GM23338 (cell line): ENCODE data around the gene SLC9A9. TPM values are rescaled to one million over a fixed set of nuclear protein-coding genes. Genes with fewer than 3 reads are reported as not detected.

ENCODE experiments used
- POLR2AphosphoS5 ChIP-seq: IDR thresholded peaks from 2 replicates; pipeline ENCODE4 v1.6.1; 2016; ENCODE audit warnings: antibody characterized with exemption, low read depth
- ZNF114 ChIP-seq: fragments of 250-450 bp; sonication (Bioruptor Pico); IDR thresholded peaks from 2 replicates; pipeline ENCODE4 v1.5.0; 2020; ENCODE audit warnings: mild to moderate bottlenecking, moderate library complexity
- polyA plus RNA-seq: library from polyadenylated mRNA; unstranded; fragments of >200 nt; fragmentation: Nextera tagmentation; extraction: Ambion mirVana; gene quantifications from 2 replicates; pipeline ENCODE4 v1.2.1, GENCODE V29; 2016
- total RNA-seq: library from RNA; depleted of rRNA; stranded (reverse); fragments of >200 nt; shearing (Covaris generic); gene quantifications from 2 replicates; pipeline ENCODE4 v1.2.3, GENCODE V29; 2014
- TF ChIP-seq, protein P1 (sequence below): fragments of 250-450 bp; sonication (Bioruptor Pico); IDR thresholded peaks from 2 replicates; pipeline ENCODE4 v1.5.0; 2020; ENCODE audit warnings: mild to moderate bottlenecking, moderate library complexity
- TF ChIP-seq, protein P2 (sequence below): IDR thresholded peaks from one replicate; pipeline ENCODE4 v1.6.1; 2018; ENCODE audit warnings: antibody characterized with exemption; ENCODE audit not compliant: unreplicated experiment
- TF ChIP-seq, protein P3 (sequence below): IDR thresholded peaks from 2 replicates; pipeline ENCODE4 v1.6.1; 2016; ENCODE audit warnings: antibody characterized with exemption

Gene SLC9A9
- total and polyA plus RNA-seq, 2 experiments from 2014 or later: 1.3 to 1.6 TPM

DNA sequence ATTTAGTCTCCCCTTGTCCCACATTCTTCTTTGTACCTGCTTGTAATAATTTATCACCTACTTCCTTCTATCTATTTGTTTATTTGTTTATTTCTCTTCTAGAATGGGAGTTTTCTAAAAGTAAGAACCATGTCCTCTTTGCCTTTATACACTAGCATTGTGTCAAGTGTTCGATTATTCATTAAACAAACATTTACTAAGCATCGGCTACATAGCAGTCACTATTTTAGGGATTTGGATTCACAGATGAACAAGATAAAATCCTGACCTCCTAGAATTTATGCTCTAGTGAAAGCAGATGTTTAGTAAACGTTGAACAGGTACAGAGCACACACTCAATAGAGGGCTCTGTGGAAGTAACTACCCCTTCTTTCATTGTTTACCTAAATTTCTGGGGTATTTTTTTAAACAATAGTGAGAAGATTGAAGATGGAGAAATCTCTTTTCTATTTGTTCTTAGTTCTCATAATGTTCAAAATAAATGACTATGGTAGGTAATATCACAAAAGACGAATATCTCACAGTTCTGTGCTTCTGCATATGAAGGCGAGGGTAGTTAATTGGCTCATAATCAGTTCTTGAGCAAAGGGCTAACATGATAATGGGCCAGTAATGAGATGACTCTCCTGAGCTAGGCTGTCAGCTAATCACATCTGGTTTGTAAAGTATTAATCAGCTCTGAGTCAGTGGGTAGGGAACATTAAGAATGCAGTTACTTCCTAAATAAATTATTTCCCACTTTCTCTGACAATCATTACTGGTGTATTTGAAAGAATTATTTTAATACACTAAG, 111.9 kb downstream of the SLC9A9 start (continued):
- TF ChIP-seq, protein P1, sequence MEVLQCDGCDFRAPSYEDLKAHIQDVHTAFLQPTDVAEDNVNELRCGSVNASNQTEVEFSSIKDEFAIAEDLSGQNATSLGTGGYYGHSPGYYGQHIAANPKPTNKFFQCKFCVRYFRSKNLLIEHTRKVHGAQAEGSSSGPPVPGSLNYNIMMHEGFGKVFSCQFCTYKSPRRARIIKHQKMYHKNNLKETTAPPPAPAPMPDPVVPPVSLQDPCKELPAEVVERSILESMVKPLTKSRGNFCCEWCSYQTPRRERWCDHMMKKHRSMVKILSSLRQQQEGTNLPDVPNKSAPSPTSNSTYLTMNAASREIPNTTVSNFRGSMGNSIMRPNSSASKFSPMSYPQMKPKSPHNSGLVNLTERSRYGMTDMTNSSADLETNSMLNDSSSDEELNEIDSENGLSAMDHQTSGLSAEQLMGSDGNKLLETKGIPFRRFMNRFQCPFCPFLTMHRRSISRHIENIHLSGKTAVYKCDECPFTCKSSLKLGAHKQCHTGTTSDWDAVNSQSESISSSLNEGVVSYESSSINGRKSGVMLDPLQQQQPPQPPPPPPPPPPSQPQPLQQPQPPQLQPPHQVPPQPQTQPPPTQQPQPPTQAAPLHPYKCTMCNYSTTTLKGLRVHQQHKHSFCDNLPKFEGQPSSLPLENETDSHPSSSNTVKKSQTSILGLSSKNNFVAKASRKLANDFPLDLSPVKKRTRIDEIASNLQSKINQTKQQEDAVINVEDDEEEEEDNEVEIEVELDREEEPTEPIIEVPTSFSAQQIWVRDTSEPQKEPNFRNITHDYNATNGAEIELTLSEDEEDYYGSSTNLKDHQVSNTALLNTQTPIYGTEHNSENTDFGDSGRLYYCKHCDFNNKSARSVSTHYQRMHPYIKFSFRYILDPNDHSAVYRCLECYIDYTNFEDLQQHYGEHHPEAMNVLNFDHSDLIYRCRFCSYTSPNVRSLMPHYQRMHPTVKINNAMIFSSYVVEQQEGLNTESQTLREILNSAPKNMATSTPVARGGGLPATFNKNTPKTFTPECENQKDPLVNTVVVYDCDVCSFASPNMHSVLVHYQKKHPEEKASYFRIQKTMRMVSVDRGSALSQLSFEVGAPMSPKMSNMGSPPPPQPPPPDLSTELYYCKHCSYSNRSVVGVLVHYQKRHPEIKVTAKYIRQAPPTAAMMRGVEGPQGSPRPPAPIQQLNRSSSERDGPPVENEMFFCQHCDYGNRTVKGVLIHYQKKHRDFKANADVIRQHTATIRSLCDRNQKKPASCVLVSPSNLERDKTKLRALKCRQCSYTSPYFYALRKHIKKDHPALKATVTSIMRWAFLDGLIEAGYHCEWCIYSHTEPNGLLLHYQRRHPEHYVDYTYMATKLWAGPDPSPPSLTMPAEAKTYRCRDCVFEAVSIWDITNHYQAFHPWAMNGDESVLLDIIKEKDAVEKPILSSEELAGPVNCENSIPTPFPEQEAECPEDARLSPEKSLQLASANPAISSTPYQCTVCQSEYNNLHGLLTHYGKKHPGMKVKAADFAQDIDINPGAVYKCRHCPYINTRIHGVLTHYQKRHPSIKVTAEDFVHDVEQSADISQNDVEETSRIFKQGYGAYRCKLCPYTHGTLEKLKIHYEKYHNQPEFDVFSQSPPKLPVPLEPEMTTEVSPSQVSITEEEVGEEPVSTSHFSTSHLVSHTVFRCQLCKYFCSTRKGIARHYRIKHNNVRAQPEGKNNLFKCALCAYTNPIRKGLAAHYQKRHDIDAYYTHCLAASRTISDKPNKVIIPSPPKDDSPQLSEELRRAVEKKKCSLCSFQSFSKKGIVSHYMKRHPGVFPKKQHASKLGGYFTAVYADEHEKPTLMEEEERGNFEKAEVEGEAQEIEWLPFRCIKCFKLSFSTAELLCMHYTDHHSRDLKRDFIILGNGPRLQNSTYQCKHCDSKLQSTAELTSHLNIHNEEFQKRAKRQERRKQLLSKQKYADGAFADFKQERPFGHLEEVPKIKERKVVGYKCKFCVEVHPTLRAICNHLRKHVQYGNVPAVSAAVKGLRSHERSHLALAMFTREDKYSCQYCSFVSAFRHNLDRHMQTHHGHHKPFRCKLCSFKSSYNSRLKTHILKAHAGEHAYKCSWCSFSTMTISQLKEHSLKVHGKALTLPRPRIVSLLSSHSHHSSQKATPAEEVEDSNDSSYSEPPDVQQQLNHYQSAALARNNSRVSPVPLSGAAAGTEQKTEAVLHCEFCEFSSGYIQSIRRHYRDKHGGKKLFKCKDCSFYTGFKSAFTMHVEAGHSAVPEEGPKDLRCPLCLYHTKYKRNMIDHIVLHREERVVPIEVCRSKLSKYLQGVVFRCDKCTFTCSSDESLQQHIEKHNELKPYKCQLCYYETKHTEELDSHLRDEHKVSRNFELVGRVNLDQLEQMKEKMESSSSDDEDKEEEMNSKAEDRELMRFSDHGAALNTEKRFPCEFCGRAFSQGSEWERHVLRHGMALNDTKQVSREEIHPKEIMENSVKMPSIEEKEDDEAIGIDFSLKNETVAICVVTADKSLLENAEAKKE (CRISPR knock-in tag): no peak
- TF ChIP-seq, protein P2, sequence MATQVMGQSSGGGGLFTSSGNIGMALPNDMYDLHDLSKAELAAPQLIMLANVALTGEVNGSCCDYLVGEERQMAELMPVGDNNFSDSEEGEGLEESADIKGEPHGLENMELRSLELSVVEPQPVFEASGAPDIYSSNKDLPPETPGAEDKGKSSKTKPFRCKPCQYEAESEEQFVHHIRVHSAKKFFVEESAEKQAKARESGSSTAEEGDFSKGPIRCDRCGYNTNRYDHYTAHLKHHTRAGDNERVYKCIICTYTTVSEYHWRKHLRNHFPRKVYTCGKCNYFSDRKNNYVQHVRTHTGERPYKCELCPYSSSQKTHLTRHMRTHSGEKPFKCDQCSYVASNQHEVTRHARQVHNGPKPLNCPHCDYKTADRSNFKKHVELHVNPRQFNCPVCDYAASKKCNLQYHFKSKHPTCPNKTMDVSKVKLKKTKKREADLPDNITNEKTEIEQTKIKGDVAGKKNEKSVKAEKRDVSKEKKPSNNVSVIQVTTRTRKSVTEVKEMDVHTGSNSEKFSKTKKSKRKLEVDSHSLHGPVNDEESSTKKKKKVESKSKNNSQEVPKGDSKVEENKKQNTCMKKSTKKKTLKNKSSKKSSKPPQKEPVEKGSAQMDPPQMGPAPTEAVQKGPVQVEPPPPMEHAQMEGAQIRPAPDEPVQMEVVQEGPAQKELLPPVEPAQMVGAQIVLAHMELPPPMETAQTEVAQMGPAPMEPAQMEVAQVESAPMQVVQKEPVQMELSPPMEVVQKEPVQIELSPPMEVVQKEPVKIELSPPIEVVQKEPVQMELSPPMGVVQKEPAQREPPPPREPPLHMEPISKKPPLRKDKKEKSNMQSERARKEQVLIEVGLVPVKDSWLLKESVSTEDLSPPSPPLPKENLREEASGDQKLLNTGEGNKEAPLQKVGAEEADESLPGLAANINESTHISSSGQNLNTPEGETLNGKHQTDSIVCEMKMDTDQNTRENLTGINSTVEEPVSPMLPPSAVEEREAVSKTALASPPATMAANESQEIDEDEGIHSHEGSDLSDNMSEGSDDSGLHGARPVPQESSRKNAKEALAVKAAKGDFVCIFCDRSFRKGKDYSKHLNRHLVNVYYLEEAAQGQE: no peak
- TF ChIP-seq, protein P3, sequence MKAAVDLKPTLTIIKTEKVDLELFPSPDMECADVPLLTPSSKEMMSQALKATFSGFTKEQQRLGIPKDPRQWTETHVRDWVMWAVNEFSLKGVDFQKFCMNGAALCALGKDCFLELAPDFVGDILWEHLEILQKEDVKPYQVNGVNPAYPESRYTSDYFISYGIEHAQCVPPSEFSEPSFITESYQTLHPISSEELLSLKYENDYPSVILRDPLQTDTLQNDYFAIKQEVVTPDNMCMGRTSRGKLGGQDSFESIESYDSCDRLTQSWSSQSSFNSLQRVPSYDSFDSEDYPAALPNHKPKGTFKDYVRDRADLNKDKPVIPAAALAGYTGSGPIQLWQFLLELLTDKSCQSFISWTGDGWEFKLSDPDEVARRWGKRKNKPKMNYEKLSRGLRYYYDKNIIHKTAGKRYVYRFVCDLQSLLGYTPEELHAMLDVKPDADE: no peak
- TF ChIP-seq ZNF114 (CRISPR knock-in tag) (no peak), POLR2AphosphoS5 (no peak)
